ENCODE measurements around the gene LIMCH1.

- TF ChIP-seq POLR2AphosphoS5 (IDR thresholded peaks at IDR 0.05) (no peak), CTCF (IDR thresholded peaks at IDR 0.05 in 8 of 11, conservative IDR thresholded peaks at IDR 0.05 in 3 of 11) (no peak), POLR2A (IDR thresholded peaks at IDR 0.05) (no peak)
Observed at GRCh38 chr4:41625531-41625930, 87.6 kb downstream of the LIMCH1 start.
